ENCODE results near the gene LEF1. TPM values are rescaled to one million over a fixed set of nuclear protein-coding genes. Genes with fewer than 3 reads are reported as not detected.

Gene LEF1
- total RNA-seq, 1 experiment from 2014 or later: 0.79 TPM

- TF ChIP-seq TCF7L2 (IDR thresholded peaks at IDR 0.05; ENCODE audit: borderline replicate concordance, extremely low read depth, insufficient read depth, insufficient read length) (no peak), ZFX (IDR thresholded peaks at IDR 0.05) (no peak), RAD21 (IDR thresholded peaks at IDR 0.05; ENCODE audit: low read depth) (no peak), CBX3 (IDR thresholded peaks at IDR 0.05; ENCODE audit: low read depth) (no peak), ZNF274 (IDR thresholded peaks at IDR 0.05; ENCODE audit: low read depth, low read length) (no peak), EGR1 (IDR thresholded peaks at IDR 0.05; ENCODE audit: low read depth) (no peak), POLR2A (IDR thresholded peaks at IDR 0.05; ENCODE audit: borderline replicate concordance, extremely low read depth, insufficient read depth, insufficient read length) (no peak), YY1 (IDR thresholded peaks at IDR 0.05; ENCODE audit: extremely low read depth, insufficient replicate concordance, low read depth, low read length) (no peak), REST (IDR thresholded peaks at IDR 0.05; ENCODE audit: low read depth) (no peak), ATF3 (IDR thresholded peaks at IDR 0.05) (no peak)
- TF ChIP-seq, protein P1, sequence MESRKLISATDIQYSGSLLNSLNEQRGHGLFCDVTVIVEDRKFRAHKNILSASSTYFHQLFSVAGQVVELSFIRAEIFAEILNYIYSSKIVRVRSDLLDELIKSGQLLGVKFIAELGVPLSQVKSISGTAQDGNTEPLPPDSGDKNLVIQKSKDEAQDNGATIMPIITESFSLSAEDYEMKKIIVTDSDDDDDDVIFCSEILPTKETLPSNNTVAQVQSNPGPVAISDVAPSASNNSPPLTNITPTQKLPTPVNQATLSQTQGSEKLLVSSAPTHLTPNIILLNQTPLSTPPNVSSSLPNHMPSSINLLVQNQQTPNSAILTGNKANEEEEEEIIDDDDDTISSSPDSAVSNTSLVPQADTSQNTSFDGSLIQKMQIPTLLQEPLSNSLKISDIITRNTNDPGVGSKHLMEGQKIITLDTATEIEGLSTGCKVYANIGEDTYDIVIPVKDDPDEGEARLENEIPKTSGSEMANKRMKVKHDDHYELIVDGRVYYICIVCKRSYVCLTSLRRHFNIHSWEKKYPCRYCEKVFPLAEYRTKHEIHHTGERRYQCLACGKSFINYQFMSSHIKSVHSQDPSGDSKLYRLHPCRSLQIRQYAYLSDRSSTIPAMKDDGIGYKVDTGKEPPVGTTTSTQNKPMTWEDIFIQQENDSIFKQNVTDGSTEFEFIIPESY (IDR thresholded peaks at IDR 0.05; ENCODE audit: extremely low read depth, insufficient replicate concordance, low read length): no peak
- ATAC-seq: no peak
- H3K79me2 ChIP-seq (ENCODE audit: insufficient read depth, low read length): no peaks in the 10 kb centered on the region
- H3K9ac ChIP-seq (ENCODE audit: low read length): no peak overlapping the region
- no peak overlapping the region for H3K27ac ChIP-seq (ENCODE audit: low read depth, low read length)
- H3K4me3 ChIP-seq (replicated peaks in 1 of 2; ENCODE audit: low read depth in 1 of 2, low read length in 2 of 2): no peak overlapping the region
- no peaks in the 10 kb centered on the region for H3K9me3 ChIP-seq (ENCODE audit: control insufficient read depth in 1 of 2, insufficient read depth in 1 of 2, low read depth in 1 of 2, low read length in 2 of 2)
- peaks cover 11 to 21% of the 10 kb centered on the region in 2 experiments for H3K4me1 ChIP-seq (ENCODE audit: control insufficient read depth in 1 of 2, insufficient read depth in 2 of 2, low read length in 2 of 2)
- H3K27me3 ChIP-seq (ENCODE audit: insufficient read depth, low read length): peaks cover 7% of the 10 kb centered on the region; the same call in 1 of the 2 replicates
- CTCF ChIA-PET: no interaction called here
- H3K9me2 ChIP-seq (ENCODE audit: insufficient read depth): no peaks in the 10 kb centered on the region
- intact Hi-C loops (cut with micrococcal nuclease): no loop called here
- H3K4me2 ChIP-seq (ENCODE audit: low read length): no peak overlapping the region
- RAD21 ChIA-PET (ENCODE audit: low non-redundant PET in 1 of 2, low total read pairs in 2 of 2, uncharacterized antibody in 2 of 2, unreplicated experiment in 2 of 2): no interaction called here
- no peak for DNase-seq (ENCODE audit: low read depth, low spot score)
- no peaks in the 10 kb centered on the region for H3K36me3 ChIP-seq (ENCODE audit: control insufficient read depth in 1 of 2, insufficient read depth in 2 of 2, low read length in 2 of 2)
- POLR2A ChIA-PET: no interaction called here
- H4K20me1 ChIP-seq (ENCODE audit: insufficient read depth): no peaks in the 10 kb centered on the region
- no TSS peak for BruUV-seq (replicated peaks)
- no peak overlapping the region for H2AFZ ChIP-seq (ENCODE audit: low read depth, low read length, poor library complexity, severe bottlenecking)
Measured at GRCh38 chr4:108113229-108113628, 55.5 kb downstream of the LEF1 start.
